ENCODE results near the gene LGALSL.

Gene LGALSL

GRCh38 chr2:64453770-64454385 is at the start of gene LGALSL:
LGALSL (plus strand) TSS chr2:64454162; CDS start chr2:64454546, 384 bp downstream.
- TF ChIP-seq CTCF (IDR thresholded peaks at IDR 0.05; ENCODE audit: low read length, missing control alignments) = no peak
- DNase-seq (ENCODE audit: low read depth) = peak; percentile 43
- peak within 1 kb of the TSS; percentile 58 for H3K4me3 ChIP-seq (replicated peaks; ENCODE audit: low read depth, low read length)

GRCh38 chr2:64404743-64405142 is 49.2 kb upstream of the LGALSL start:
- DNase-seq (ENCODE audit: low read depth) = peak; percentile 65
- no peak for TF ChIP-seq CTCF (IDR thresholded peaks at IDR 0.05; ENCODE audit: low read length, missing control alignments)
- H3K4me3 ChIP-seq (replicated peaks; ENCODE audit: low read depth, low read length) = no peak overlapping the region

- no peak for TF ChIP-seq CTCF (IDR thresholded peaks at IDR 0.05; ENCODE audit: low read length, missing control alignments)
- no peak overlapping the region for H3K4me3 ChIP-seq (replicated peaks; ENCODE audit: low read depth, low read length)
- DNase-seq (ENCODE audit: low read depth) = peak; percentile 88
Measured at GRCh38 chr2:64405581-64406406, 48.2 kb upstream of the LGALSL start.

- H3K4me3 ChIP-seq (replicated peaks; ENCODE audit: low read depth, low read length) = no peak overlapping the region
- TF ChIP-seq CTCF (IDR thresholded peaks at IDR 0.05; ENCODE audit: low read length, missing control alignments) = no peak
- DNase-seq (ENCODE audit: low read depth) = no peak
Measured at GRCh38 chr2:64406407-64406774, 47.6 kb upstream of the LGALSL start.

GRCh38 chr2:64408031-64408430 is 45.9 kb upstream of the LGALSL start:
- no peak for DNase-seq (ENCODE audit: low read depth)
- no peak for TF ChIP-seq CTCF (IDR thresholded peaks at IDR 0.05; ENCODE audit: low read length, missing control alignments)
- H3K4me3 ChIP-seq (replicated peaks; ENCODE audit: low read depth, low read length) = no peak overlapping the region

GRCh38 chr2:64410671-64411070 is 43.3 kb upstream of the LGALSL start:
- TF ChIP-seq CTCF (IDR thresholded peaks at IDR 0.05; ENCODE audit: low read length, missing control alignments) = no peak
- DNase-seq (ENCODE audit: low read depth) = no peak
- no peak overlapping the region for H3K4me3 ChIP-seq (replicated peaks; ENCODE audit: low read depth, low read length)

All from fibroblast of pulmonary artery (primary cell).